GM19438 (cell line): ENCODE results near the gene MTX2.
"Not testable (repeated sequence)": the region's sequence is repeated elsewhere in the genome, so short reads cannot be mapped to it uniquely, and the experiment has no call there.

Experiments used
- ATAC-seq: cut with Tn5 transposase; IDR thresholded peaks from one replicate; pipeline ENCODE4 v1.9.1; 2021; ENCODE audit warnings: low read depth; ENCODE audit not compliant: unreplicated experiment

The MTX2 gene

DNA sequence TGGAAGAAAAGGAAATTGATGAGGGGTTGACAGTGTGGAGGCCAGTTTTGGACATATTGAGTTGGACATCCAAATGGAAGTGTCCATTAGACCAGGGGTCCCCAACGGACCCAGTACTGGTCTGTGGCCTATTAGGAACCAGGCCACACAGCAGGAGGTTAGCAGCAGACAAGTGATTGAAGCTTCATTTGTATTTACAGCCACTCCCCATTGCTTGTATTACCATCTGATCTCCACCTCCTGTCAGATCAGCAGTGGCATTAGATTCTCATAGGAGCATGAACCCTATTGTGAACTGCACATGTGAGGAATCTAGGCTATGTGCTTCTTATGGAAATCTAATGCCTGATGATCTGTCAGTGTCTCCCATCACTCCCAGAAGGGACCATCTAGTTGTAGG is 99.1 kb downstream of the MTX2 start:
- no peak for ATAC-seq

DNA sequence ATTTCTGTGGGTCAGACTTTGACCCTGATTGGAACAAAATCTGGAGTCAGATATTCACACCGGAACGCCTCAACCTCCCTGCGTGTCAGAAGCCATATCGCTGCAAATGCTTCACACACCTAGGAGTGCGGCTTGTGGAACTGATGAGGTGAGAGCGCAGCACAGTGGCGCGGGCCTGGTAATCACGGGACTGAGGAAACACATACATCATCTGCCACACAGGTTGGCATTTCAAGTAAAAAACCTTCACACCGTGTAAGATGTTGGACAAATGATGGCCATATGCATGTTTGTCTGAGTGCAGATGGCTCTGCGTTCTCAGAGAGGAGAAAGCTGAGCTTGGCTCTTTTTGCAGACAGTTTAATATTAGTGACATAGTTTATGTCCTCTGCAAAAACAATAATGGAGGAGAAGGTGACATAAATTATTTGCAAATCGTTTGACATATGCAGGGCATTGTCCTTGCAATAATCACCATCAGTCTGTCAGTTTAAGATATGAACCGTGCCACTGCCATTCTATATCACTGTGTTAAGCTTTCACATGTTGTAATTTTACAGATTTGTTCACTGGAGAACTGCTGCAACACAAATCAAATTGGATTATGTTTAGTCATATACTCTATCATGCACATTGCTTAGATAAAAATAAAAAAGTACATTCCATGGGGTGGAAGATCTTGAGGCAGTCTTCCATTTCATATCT is 101.4 kb downstream of the MTX2 start:
- no peak for ATAC-seq

DNA sequence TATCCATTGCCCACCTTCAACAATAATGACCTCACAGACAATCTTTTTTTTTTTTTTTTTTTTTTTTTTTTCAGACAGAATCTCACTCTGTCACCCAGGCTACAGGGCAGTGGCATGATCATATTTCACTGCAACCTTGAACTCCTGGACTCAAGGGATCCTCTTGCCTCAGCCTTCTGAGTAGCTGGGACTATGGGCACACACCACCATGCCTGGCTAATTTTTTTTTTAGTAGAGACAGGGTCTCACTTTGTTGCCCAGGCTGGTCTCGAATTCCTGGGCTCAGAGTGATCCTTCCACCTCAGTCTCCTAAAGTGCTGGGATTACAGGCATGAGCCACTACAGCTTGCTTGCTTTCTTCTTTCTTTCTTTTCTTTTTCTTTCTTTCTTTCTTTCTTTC is 103.9 kb downstream of the MTX2 start:
- ATAC-seq: not testable (repeated sequence)

DNA sequence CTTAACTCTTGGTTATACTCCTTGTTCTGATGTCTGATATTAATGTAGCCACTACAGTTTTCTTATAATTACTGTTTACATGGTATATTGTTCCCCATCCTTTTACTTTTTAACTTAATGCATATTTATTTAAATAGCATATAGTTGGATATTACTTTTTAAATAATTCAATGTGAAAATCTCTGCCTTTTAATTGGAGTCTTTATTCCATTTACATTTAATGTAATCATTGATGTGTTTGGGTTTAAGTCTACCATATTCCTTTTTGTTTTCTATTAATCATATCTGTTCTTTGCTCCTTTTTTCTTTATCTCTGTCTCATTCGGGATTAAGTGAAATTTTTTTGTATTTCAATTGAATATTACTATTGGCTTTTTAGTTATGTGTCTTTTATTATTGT is 109.1 kb downstream of the MTX2 start:
- ATAC-seq: no peak

DNA sequence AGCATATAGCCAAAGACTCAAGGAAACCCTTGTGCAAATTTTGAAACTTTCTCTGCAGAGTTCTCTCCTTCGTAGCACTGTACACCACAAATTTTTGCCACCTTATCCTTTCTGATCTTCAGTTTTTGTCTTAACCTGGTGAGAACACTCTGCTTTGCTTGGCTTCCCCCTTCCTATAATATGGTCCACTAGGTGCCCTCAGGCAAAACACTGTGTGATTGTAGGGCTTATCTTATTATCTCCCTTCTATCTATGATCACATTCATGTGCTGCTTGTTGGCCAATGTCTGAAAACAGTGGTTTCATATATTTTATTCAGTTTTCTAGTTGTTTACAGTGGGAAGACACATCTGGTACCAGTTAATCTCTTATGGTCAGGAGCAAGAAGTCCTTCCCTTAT is 111.1 kb downstream of the MTX2 start:
- ATAC-seq: no peak

DNA sequence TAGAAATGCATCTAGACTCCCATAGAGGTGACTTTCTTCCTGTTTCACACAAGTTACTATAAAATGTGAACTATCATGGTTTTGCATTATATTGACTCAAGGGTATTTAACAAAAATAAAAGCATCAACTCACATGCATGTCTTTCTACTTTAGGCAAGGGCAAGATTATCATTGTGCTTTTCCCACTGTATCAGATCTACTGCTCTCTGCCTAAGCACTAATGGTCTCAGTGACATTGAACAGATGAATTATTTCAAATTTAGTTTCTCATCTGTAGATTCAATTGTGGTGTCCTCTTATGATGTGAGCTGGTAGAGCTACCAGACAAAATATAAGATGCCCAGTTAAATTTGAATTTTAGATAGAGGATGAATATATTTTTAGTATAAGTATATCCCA is 113.9 kb downstream of the MTX2 start:
- ATAC-seq: no peak

DNA sequence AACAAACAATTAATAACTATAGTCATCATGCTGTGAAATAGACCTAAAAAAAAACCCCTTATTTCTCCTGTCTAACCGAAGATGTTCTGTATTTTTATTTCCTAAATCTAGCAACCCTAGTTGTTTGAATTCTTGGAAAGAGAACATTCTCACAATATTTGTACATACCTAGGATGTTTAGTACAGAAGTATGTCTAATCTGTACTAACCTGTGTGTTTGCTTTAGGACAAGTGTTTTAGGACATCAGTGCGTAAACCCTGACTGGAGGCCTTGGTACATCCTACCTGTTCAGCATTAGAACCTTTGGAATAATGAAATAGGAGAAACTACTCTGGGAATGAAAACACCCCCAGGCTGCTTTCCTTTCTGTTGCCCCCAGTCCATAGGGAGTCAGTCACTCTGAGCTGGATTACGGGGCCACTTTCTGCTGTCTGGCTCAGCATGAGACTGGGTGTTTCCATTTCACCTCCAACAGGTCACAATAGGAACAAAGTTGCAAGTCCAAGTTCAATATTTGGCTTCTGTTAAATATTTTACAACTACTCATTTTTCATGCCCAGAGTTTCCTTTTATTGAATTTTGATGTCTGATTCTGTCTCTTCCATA is 114.7 kb downstream of the MTX2 start:
- ATAC-seq: no peak

DNA sequence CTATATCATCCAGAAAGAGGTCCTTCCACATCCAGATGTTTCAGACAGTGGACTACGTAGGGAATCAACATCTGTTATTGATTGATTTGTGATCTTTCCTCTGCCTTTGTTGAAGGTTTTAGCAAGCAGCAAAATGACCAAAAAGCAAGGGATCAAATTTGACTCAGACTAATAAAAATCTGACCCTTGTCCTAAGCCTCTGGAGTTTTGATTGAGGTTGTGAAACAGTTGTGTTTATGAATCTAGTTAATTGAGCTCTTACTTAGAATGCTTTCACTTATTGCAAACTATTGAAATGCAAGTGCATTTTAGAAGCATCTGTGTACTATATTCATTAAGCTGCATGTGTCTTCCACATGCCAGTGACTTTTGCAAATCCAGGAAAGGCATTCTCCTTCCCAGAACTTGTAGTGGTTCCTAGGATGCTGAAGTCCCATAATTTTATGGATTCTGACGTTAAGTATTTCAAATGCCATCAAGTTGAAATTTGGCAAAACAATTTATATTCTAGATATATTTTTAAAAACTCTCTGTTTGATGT is 116.0 kb downstream of the MTX2 start:
- no peak for ATAC-seq

DNA sequence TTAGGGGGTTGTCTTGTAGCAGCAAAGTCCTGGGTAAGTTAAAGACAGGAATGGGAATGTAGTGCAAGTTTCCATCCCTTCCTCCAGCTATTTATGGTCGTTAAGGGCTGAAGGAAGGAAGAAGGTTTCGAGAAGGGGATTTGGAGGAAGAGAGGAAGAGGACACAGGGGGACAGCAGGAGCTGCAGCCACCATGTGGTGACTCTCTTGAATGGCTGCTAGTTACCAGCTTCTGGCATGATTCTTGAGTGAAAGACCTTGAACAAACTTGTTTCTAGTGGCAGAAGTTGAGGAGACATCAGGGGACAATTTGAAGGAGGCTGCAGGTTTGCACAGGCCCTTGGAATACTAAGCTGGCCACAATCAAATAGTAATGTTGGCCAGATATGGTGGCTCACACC is 116.6 kb downstream of the MTX2 start:
- ATAC-seq: no peak
